Left cardiac atrium (tissue), 4 donors: ENCODE measurements around the gene TTC34. TPM values are rescaled to one million over a fixed set of nuclear protein-coding genes. Genes with fewer than 3 reads are reported as not detected.
A peak's percentile ranks its signal among the peaks of the same experiment; 100 is the strongest.
"Not testable (repeated sequence)": the region's sequence is repeated elsewhere in the genome, so short reads cannot be mapped to it uniquely, and the experiment has no call there.

Source experiments
- ATAC-seq, 2 donors: fragments of 200-7000 bp; cut with Tn5 transposase; one replicate each; pipeline ENCODE4 v1.9.1; 2020; ENCODE audit warnings: mild to moderate bottlenecking in 2 of 2, moderate library complexity in 2 of 2
- DNase-seq: peaks from one replicate; pipeline ENCODE4 v3.0.0-alpha.2; 2020
- intact Hi-C, 2 donors: fragments of 100-400 bp; cut with DNase I; formaldehyde crosslinking; loops; one replicate each; pipeline versions ENCODE4 v1.14.1 to v1.15.1; 2022 to 2023
- total RNA-seq, 2 donors: library from RNA; stranded (reverse); fragmentation: NEBNext Ultra II Directional; extraction: Animal tissue kit (Norgen Biotek cat#: 25700); gene quantifications; one replicate each; pipeline ENCODE4 v1.2.1, GENCODE V29; 2021
- donor health status: DM: no; HTN: yes; CAD: no.
- donor health status: DM: no; HTN: yes; CAD: no; lungs with severe emphysema.
- donor health status: DM: yes; HTN: yes; CAD: no.
- donor health status: Dilated cardiomyopathy.

TTC34 gene
- total RNA-seq, 2 donors from 2014 or later: 0.52 to 0.53 TPM

DNA sequence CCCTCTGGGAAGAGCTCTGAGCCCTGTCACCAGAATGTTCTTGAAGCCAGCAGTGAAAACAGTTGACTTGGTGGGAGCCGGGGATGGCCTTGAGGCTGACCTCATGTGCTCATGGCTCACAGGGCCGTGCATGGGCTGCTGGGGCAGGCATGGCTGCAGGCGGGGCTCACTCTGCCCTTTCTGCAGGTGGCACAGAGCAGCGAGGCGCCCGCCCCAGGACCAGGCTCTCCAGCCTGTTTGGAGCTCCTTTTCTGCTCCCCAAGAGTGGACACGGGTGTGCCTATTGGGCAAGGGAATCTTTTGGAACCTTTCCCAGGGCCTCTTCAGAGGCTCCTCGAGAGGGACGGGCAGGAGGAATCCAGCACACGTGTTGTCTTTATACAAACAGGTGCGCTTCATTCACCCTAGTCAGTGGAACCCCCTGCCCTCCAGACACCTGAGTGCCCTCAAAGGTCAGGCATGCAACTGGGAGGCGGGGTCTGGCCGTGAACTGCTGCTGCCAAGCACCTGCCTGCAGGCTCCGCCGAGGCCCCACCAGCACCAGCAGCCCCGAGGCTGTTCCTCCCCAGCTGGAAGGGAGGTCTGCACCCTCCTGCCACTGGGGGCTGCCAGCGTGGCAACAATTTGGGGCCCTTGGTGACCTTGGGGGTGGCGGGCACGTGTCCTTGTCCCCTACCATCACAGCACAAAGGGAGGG, 2.6 kb upstream of the TTC34 start:
- DNase-seq (peak; percentile 6), ATAC-seq (no peak)
- intact Hi-C loops: no loop called here

DNA sequence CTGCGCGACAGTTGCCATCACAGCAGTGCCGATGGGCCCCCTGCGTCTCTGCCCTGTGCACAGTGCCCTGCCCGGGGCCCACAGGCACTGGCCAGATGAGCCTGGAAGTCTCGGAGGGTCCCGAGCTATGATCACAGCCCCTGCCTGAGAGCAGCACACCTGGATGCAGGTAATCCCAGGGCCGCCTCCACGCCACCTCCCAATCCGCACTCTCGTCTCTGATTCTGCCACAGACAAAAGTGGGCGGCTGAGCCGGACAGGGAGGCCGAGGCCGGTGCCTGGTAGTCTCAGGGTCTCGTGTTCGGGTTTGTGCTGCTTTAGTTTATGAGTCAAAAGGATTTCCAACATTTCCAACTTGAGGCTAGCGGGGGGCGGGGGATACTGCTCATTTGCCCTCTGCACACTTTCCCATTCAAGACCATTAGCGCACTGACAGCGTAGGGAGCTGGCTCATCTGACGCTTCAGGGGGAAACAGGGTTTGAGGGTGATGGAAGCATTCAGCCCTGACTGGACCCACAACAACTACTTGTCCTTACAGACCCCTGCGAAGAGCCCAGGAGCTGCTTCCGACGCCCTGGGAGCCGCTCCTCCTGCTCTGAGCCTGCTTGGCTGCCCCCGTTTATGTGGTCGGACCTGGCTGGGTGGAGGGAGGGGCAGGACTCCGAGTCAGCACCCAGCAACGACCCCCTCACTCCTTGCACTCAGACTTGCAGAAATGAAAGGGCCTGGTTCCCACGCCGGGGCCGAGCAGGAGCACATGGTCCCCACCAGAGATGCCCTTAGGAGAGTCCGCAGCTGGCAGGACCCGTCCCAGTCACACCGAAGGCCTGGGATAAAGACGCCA, 1.8 kb upstream of the TTC34 start:
- no peak for ATAC-seq
- intact Hi-C loops: no loop called here
- DNase-seq: peak; percentile 10

DNA sequence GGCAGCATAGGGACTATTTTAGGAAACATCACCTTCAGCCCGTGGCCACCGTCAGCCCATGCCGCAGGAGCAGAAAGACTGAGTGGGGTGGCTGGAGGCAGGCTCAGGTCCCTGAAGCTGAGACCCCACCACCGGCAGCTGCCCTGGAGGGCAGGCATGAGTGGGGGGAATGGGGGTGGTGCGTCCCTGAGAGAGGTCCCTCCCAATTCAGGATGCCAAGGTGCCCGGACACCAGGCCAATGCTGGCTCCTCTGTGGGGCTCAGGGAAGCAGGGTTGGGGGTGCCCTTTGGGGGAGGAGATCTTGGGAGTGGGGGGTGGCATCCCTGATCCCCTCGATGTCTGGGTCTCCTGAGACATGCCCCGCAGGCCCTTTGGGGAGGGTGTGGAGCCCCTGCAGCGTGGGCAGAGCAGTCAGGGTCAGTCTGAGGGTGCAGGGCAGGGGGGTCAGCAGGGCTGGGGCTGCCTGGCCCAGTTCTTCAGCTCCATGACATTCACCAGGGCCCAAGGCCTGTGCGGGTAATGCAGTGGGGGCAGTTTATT, 998 bp upstream of the TTC34 start:
- ATAC-seq (no peak), DNase-seq (peak; percentile 10)
- intact Hi-C loops: no loop called here

DNA sequence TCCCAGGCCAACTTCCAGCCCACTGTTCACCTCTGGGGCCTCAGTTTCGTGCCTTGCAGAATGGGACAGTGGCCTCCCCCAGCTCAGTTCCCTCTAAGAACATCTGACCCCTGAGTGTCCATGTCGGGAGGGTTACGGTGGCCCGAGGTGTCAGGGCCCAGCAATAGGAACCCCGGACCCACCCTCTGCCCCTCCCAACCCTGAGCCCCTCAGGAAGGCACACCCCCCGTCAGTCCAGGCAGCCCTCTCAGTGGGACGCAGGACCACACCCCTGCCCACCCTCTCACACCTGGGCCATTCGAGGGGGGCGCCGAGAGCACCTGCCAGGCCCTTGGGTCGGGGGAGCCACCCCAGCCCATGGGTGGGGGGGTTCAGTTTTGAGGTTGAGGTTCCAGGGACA, 447 bp downstream of the TTC34 start:
- intact Hi-C loops: no loop called here
- no peak for ATAC-seq
- peak; percentile 10 for DNase-seq

DNA sequence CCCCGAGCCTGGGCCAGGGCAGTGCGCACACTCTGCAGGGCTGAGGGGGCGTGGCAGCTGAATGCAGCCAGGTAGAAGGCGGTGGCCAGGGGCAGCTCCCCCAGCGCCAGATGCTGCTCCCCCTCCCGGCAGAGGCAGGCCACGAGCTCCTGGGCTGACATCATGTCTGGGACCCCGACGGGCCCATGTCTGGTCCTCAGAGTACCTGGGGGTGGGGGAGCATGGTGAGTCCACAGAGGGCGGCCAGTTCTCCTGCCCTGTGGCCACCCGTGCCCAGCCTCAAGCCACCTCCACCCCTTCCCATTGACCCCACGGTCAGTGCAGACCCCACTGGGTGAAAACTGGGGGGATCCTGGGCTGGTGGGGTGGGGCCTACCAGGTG, 838 bp downstream of the TTC34 start:
- intact Hi-C loops: no loop called here
- ATAC-seq (no peak), DNase-seq (peak; percentile 10)

DNA sequence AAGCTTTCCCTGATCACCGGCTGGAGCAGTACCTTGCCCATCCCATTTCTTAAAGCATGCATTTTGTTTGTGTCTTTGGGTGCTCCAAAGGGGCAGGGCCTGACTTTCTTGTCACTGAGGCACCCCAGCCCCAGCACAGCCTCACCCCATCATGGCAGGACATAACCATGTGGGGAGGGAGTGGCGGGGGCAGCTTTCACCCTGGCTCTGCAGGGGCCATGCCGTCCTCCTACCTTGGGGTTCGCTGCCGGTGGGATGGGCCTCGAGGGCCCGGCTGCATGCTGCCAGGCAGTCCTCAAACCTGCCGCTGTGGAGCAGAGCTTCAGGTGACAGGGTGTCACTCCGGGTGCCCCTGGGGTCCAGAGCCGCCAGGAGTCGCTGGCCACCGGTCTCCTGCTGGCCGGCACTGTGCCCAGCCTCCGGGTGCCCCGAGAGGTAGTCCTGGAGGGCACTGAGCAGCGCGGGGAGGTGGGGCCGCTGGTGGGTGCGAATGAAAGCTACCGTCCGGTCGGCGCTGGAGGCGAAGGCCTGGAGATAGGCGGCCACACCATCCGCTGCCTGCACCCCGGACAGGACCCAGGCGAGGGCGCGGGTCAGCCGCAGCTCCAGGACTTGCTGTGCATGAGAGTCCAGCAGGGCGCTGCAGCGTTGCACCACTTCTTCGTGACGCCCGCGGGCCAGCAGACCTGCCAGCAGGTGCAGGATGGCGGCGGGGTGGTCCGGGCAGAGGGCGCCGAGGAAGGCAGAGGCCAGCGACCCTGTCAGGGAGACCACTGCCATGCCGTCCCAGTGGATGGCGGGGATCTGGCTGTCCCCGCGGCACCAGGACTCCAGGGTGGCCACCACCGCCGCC, 1.5 kb downstream of the TTC34 start:
- peak; percentile 15 for DNase-seq
- no peak for ATAC-seq
- intact Hi-C loops: no loop called here

DNA sequence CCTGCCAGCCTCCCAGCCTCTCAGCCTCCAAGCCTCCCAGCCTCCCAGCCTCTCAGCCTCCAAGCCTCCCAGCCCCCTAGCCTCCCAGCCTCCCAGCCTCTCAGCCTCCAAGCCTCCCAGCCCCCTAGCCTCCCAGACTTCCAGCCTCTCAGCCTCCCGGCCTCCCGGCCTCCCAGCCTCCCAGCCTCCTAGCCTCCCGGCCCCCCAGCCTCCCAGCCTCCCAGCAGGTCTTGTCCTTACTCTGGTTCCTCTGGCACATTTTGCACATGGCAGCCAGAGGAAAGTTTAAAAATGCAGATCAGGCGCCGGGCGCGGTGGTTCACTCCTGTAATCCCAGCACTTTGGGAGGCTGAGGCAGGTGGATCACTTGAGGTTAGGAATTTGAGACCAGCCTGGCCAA, 2.5 kb downstream of the TTC34 start:
- intact Hi-C loops, ATAC-seq: not testable (repeated sequence)
- DNase-seq: peak; percentile 5

DNA sequence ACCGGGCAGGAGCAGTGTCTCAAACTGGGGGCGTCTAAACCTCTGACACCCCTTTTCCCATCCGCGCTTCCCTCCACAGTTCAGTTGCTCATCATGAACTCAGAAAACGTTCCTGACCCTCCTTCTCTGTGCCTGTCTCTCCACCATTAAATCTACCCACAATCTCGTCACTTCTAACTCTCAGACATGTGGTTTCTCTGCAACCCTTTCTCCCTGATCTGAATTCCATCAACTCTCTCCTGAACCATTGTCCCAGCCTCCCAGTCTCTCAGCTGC, 3.8 kb downstream of the TTC34 start:
- ATAC-seq (no peak), DNase-seq (no peak)
- intact Hi-C loops: no loop called here

DNA sequence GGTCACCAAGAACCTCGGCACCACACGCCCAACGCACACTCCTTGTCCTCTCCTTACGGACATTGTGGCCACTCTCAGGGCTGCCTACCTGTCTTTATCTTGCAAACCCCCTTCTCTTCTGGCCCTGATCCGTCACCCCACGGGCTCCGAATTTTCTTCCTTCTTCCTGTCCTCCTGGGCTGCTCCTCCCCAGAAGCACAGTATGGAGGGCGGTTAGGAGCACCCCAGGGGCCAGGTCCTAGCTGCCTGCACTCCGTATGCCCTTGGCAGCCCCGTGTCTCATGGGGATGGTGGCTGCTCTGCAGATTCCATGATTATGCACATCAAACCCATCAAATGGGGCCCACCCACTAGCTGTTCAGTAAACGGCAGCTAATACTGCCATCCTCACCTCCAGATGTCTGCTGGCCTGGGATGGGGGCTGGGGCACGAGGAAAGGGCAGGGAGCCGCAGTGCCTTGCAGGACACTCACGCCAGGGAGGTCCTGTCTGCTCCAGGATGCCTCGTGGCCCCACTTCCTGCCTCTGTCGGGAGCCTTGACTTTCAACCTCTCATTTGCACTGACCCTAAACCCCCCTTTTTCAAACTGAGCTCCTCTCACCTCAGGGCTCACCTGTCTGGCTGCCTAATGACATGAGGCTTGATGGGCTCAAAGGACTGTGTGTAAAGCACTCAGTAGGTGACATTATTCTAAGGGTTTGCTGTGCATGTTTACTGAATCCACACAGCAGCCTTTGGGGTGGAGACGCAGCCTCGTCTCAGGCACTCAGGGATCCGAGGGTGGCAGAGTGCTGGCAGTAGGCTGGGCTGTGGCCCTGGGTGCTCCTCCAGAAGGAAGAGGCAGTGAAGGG, 4.4 kb downstream of the TTC34 start:
- ATAC-seq (no peak), DNase-seq (peak; percentile 2)
- intact Hi-C loops: no loop called here

DNA sequence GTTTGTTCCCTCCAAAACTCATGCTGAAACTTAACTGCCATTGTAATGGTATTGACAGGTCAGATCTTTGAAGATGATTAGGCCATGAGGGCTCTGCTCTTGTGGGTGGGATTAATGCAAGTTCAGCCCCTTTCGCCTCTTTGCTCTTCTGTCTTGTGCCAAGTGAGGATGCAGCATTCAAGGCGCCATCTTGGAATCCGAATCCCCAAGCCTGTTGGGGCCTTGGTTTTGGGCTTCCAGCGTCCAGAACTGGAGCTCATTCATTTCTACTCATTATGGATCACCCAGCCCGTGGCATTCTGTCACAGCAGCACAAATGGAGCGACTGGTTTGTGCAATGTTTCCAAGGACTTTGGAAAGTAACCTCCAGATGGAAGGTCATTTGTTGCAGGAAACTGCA, 5.6 kb downstream of the TTC34 start:
- ATAC-seq: no peak
- no peak for DNase-seq
- intact Hi-C loops: no loop called here

DNA sequence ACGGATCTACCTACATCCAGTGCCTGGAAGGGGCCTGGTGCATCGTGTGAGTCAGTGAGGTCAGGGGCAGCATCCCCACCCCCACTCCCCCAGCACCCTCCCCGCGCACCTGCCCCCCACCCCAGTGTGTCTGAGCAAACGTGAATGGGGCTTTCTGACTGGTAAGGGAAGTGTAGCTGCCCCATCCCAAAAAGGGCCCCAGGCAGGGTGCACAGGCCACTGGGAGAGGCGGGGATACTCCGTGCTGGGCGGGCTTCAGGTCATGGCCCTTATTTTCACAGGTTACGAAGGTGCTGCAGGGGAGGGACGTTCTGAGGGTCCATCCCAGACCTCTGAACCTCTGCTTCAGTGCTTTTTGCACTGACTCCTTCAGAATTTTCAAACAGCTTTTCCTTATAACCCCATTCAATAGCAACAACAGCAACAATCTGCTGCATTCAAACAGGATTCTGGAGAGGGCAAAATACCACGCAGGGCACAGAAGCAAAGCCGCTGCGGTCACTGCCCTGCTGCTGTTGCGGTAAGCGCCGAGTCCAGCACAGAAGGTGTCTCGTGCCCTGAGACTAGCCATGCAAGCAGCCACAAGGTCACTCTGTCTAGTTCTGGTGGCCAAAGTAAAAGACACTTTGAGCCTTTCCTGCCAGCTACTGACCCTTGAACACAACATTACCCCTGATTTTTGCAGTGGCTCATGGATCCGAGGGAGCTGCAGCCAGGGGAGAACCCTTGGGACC, 10.3 kb downstream of the TTC34 start:
- intact Hi-C loops: no loop called here
- DNase-seq (no peak), ATAC-seq (no peak)

DNA sequence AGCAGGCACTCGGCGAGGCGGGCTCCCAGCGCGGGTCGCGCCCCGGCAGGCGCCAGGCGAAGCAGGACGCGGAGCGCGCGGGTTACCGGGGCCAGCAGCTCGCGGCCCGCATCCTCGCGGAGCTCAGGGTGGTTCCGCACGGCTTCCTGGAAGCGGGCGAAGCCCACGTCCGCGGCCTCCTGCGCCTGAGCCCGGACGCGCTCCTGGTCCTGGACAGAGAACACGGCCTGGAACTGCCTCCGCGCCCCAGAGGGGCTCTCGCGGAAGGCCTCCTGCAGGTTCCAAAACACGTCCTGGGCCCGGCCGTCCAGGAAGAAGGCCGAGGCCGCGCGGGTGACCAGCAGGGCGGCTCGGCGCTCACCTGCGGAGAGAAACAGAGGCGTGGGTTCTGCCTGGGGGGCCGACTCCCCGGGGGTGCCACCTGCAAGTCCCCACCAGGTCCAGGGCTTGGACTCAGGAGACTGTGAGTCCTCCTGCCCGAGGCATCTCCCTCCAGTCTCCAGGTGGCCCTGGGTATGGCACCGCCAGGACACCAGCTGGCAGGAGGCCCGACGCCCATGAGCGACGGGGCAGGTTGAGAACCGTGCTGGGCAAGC, 11.4 kb downstream of the TTC34 start:
- intact Hi-C loops: loop anchor here in 1 of 2 donors (5.0 kb wide), 1 partner anchor 373 kb away; no protein-coding TSS in a partner anchor
- DNase-seq (peak; percentile 16), ATAC-seq (no peak)

DNA sequence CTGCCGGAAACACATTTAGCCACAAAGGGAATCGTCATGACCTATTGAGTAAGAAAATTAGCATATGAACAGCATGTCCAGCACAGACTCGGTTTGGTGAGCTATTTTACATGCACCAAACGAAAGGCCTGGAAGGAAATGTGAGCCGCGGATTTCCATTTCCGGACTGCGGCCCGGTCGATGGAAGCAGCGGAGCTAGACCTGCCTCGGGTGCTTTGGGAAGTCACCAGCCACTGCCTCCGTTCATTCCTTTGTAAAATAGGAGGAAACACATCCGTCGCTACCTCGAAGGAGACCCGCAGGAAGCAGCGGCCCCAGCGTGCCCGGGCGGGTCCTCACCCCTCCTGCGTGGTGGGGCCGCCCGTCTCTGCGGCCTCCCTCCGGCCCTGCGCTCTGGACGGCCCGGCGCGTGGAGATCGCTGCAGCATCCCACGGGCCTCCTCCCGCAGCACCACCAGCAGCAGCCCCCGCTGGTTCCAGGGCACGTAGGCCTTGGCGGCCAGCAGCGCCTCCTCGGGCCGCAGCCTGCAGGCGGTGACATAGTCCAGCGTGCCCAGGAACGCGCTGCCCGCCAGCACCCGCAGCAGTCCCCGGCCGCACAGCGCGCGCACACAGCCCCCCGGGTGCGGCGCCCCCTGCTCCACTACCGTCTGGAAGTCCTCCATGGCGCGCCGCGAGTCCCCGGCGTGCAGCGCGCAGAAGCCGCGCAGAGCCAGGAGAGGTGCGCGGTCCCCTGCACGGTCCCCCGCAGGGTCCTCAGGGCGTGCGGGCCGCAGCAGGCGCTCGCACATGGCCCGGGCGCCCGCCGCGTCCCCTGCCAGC, 12.1 kb downstream of the TTC34 start:
- intact Hi-C loops: loop anchor here in 1 of 2 donors (5.0 kb wide), 1 partner anchor 372 kb away; no protein-coding TSS in a partner anchor
- ATAC-seq: no peak
- no peak for DNase-seq

DNA sequence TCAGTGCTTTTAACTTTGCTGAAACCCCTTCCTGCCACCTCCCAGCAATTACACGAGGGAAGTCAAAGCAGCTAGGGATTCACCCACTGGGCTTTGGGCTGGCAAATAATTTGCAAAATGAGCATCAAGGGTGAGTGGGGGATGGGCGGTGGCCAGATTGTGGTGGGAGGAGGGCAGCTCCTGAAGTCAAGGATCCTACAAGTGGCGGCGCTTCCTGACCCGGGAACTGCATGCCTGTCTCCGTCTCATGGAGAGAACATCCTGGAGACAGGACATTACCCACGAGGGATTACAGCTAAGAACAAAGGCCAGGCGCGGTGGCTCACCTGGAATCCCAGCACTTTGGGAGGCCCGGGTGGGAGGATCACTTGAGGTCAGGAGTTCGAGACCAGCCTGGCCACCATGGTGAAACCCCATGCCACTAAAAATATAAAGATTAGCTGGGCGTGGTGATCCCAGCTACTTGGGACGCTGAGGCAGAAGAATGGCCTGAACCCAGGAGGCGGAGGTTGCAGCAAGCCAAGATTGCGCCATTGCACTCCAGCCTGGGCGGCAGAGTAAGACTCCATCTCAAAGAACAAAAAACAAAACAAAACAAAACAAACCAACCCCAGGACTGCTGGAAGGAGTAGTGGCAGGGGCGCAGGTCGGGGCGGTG, 12.9 kb downstream of the TTC34 start:
- no peak for ATAC-seq
- DNase-seq: peak; percentile 18
- intact Hi-C loops: loop anchor here in 1 of 2 donors (5.0 kb wide), 1 partner anchor 371 kb away; no protein-coding TSS in a partner anchor

DNA sequence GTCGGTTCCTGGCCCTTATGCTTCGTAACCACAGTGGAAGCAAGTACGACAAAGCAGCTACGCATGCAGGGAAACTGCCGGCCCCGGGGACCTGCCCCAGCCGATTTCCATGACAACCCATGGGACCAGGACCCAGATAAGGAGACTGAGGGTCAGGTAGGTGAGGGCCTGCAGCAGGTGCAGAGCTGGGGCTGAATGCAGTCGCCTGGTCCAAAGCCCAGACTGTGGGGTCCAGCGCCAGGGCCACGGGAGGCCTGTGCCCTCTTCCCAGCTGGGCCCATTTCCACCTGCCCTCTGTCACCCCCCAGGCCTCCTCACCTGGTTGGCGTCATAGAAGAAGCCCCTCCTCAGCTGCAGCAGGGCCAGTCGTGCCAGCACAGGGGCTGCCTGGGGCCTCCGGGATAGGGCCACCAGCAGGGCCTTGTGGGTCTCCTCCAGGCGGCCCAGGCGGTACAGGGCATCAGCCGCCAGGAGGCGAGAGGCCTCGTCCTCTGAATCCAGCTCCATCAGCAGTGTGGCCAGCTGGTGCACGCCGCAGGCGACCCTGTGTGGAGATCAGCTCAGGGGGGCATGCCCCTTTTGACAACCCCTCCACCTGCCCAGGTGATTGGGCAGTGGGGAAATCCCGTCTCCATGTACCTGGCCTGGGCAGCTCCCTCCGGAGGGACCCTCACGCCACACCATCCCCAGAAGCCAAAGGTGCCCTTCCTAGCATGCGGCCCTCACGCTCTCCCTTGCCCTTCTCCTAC, 14.2 kb downstream of the TTC34 start:
- intact Hi-C loops: loop anchor here (2.0 to 5.0 kb wide), 2 partner anchors 370 to 373 kb away; no protein-coding TSS in a partner anchor
- ATAC-seq (no peak), DNase-seq (no peak)
